Mucosa of rectum (tissue), 2 donors: Measurements from ENCODE around the gene MLLT6.
A peak's percentile ranks its signal among the peaks of the same experiment; 100 is the strongest.

Experiments
- H3K27ac ChIP-seq, 2 donors: one replicate each; pipeline ENCODE4 v1.7.0; 2013; ENCODE audit warnings: inconsistent platforms in 2 of 2, low read depth in 2 of 2, low read length in 2 of 2
- H3K27me3 ChIP-seq, 2 donors: one replicate each; pipeline ENCODE4 v1.7.0; 2013; ENCODE audit warnings: low read length in 2 of 2; ENCODE audit not compliant: control insufficient read depth in 2 of 2, insufficient read depth in 2 of 2
- H3K36me3 ChIP-seq, 2 donors: one replicate each; pipeline ENCODE4 v1.7.0; 2013; ENCODE audit warnings: low read length in 2 of 2; ENCODE audit not compliant: control insufficient read depth in 2 of 2, insufficient read depth in 2 of 2
- H3K4me1 ChIP-seq, 2 donors: one replicate each; pipeline ENCODE4 v1.7.0; 2013; ENCODE audit warnings: low read length in 2 of 2, mild to moderate bottlenecking in 1 of 2; ENCODE audit not compliant: control insufficient read depth in 2 of 2, insufficient read depth in 2 of 2
- H3K4me3 ChIP-seq, 2 donors: one replicate each; pipeline ENCODE4 v1.7.0; 2013; ENCODE audit warnings: low read length in 2 of 2
- H3K9ac ChIP-seq, 2 donors: one replicate each; pipeline ENCODE4 v1.7.0; 2013; ENCODE audit warnings: low read length in 2 of 2, low read depth in 1 of 2, mild to moderate bottlenecking in 1 of 2
- H3K9me3 ChIP-seq, 2 donors: one replicate each; pipeline ENCODE4 v1.7.0; 2013; ENCODE audit warnings: low read length in 2 of 2; ENCODE audit not compliant: control insufficient read depth in 2 of 2
- donor health status: healthy.
- donor health status: Normal muscosa, but diverticular disease.

MLLT6 gene

GRCh38 chr17:38701504-38702165 is 3.4 kb upstream of the MLLT6 start:
- Histone ChIP-seq H3K4me3 (peak overlapping the region; percentile 72 to 78), H3K9me3 (no peaks in the 10 kb centered on the region), H3K36me3 (no peaks in the 10 kb centered on the region)

GRCh38 chr17:38702166-38702915 is 2.7 kb upstream of the MLLT6 start:
- Histone ChIP-seq H3K4me3 (peak overlapping the region; percentile 75 to 78), H3K9me3 (no peaks in the 10 kb centered on the region), H3K27me3 (no peaks in the 10 kb centered on the region), H3K9ac (peak overlapping the region; percentile 91 to 93), H3K4me1 (peaks cover 25 to 37% of the 10 kb centered on the region in 2 donors), H3K27ac (peak overlapping the region; percentile 89 to 95), H3K36me3 (no peaks in the 10 kb centered on the region)

More at GRCh38 chr17:38701504-38702165, 3.4 kb upstream of the MLLT6 start:
- peaks cover 20 to 30% of the 10 kb centered on the region in 2 donors for H3K4me1 ChIP-seq
- peak overlapping the region; percentile 89 to 93 for H3K9ac ChIP-seq
- peak overlapping the region; percentile 82 to 89 for H3K27ac ChIP-seq
- no peaks in the 10 kb centered on the region for H3K27me3 ChIP-seq

- H3K4me1 ChIP-seq = peaks cover 25 to 40% of the 10 kb centered on the region in 2 donors
- peak overlapping the region; percentile 75 to 78 for H3K4me3 ChIP-seq
- peaks cover 5 to 7% of the 10 kb centered on the region in 2 donors for H3K36me3 ChIP-seq
- peak overlapping the region; percentile 91 to 93 for H3K9ac ChIP-seq
- no peaks in the 10 kb centered on the region for H3K9me3 ChIP-seq
- H3K27ac ChIP-seq = peak overlapping the region; percentile 89 to 95
- H3K27me3 ChIP-seq = no peaks in the 10 kb centered on the region
Measured at GRCh38 chr17:38702916-38703741, 1.9 kb upstream of the MLLT6 start.

- H3K4me1 ChIP-seq = peaks cover 25 to 40% of the 10 kb centered on the region in 2 donors
- no peaks in the 10 kb centered on the region for H3K9me3 ChIP-seq
- H3K36me3 ChIP-seq = peaks cover 7 to 11% of the 10 kb centered on the region in 2 donors
- H3K27me3 ChIP-seq = no peaks in the 10 kb centered on the region
- H3K27ac ChIP-seq = peak overlapping the region; percentile 89 to 95
- peak overlapping the region; percentile 75 to 78 for H3K4me3 ChIP-seq
- peak overlapping the region; percentile 91 to 93 for H3K9ac ChIP-seq
Measured at GRCh38 chr17:38703742-38704605, 1.1 kb upstream of the MLLT6 start.

GRCh38 chr17:38705523-38705802 is 390 bp downstream of the MLLT6 start:
- Histone ChIP-seq H3K9me3 (no peaks in the 10 kb centered on the region), H3K4me3 (peak overlapping the region; percentile 77 to 84), H3K27me3 (no peaks in the 10 kb centered on the region), H3K27ac (peak overlapping the region; percentile 67 to 75), H3K36me3 (peaks cover 16 to 25% of the 10 kb centered on the region in 2 donors), H3K9ac (peak overlapping the region; percentile 63 to 71), H3K4me1 (peaks cover 25 to 40% of the 10 kb centered on the region in 2 donors)

GRCh38 chr17:38705803-38706504 is 881 bp downstream of the MLLT6 start:
- H3K4me3 ChIP-seq = peak overlapping the region; percentile 77 to 84
- H3K4me1 ChIP-seq = peaks cover 24 to 38% of the 10 kb centered on the region in 2 donors
- H3K36me3 ChIP-seq = peaks cover 20 to 30% of the 10 kb centered on the region in 2 donors
- peak overlapping the region; percentile 63 to 71 for H3K9ac ChIP-seq
- no peaks in the 10 kb centered on the region for H3K27me3 ChIP-seq
- peak overlapping the region; percentile 67 to 75 for H3K27ac ChIP-seq
- no peaks in the 10 kb centered on the region for H3K9me3 ChIP-seq

GRCh38 chr17:38706505-38707216 is 1.6 kb downstream of the MLLT6 start:
- no peaks in the 10 kb centered on the region for H3K27me3 ChIP-seq
- no peaks in the 10 kb centered on the region for H3K9me3 ChIP-seq
- peaks cover 26 to 34% of the 10 kb centered on the region in 2 donors for H3K36me3 ChIP-seq
- peak overlapping the region; percentile 77 to 84 for H3K4me3 ChIP-seq
- peak overlapping the region; percentile 67 to 75 for H3K27ac ChIP-seq
- peak overlapping the region; percentile 63 to 71 for H3K9ac ChIP-seq
- peaks cover 17 to 31% of the 10 kb centered on the region in 2 donors for H3K4me1 ChIP-seq

- H3K9ac ChIP-seq = no peak overlapping the region
- no peak overlapping the region for H3K27ac ChIP-seq
- no peaks in the 10 kb centered on the region for H3K9me3 ChIP-seq
- H3K4me1 ChIP-seq = peaks cover 16 to 28% of the 10 kb centered on the region in 2 donors
- H3K4me3 ChIP-seq = no peak overlapping the region
- H3K36me3 ChIP-seq = peaks cover 32 to 42% of the 10 kb centered on the region in 2 donors
- no peaks in the 10 kb centered on the region for H3K27me3 ChIP-seq
Measured at GRCh38 chr17:38707678-38708351, 2.7 kb downstream of the MLLT6 start.
